HFFc6 (cell line): ENCODE data around the gene TPP2. TPM values are rescaled to one million over a fixed set of nuclear protein-coding genes. Genes with fewer than 3 reads are reported as not detected.

Experiments used
- DNase-seq: peaks from one replicate; pipeline ENCODE4 v3.0.0-alpha.2; 2018
- H3K27ac Mint-ChIP-seq: 2 replicates; pipeline ENCODE4 v1.8.0; 2020; ENCODE audit warnings: mild to moderate bottlenecking, mixed read lengths
- H3K27me3 Mint-ChIP-seq: 2 replicates; pipeline ENCODE4 v1.8.0; 2021; ENCODE audit warnings: mild to moderate bottlenecking, moderate library complexity, mixed read lengths; ENCODE audit not compliant: insufficient read depth
- H3K36me3 Mint-ChIP-seq: 2 replicates; pipeline ENCODE4 v1.8.0; 2021; ENCODE audit warnings: low read depth, mixed read lengths
- H3K4me1 Mint-ChIP-seq: 2 replicates; pipeline ENCODE4 v1.8.0; 2020; ENCODE audit warnings: low read depth, mixed read lengths
- H3K4me3 Mint-ChIP-seq: 2 replicates; pipeline ENCODE4 v1.8.0; 2020; ENCODE audit warnings: mild to moderate bottlenecking, moderate library complexity, mixed read lengths
- H3K9me3 Mint-ChIP-seq: 2 replicates; pipeline ENCODE4 v1.8.0; 2020; ENCODE audit warnings: mild to moderate bottlenecking, mixed read lengths
- CTCF ChIP-seq: fragments of 200-600 bp; sonication (generic); IDR thresholded peaks from 2 replicates; pipeline ENCODE4 v1.5.0; 2021; ENCODE audit warnings: antibody characterized with exemption, mild to moderate bottlenecking
- total RNA-seq, 6 experiments: library from RNA; stranded (reverse); fragmentation: NEBNext Ultra II Directional; extraction: Animal tissue kit (Norgen Biotek cat#: 25700); gene quantifications; 2 replicates in 1 of 6; 3 replicates in 5 of 6; pipeline ENCODE4 v1.2.3, GENCODE V29; 2021

Gene TPP2
- total RNA-seq, 6 experiments from 2014 or later = 41.9 to 52.5 (median 44.6) TPM

GRCh38 chr13:102558029-102558428 is 38.8 kb upstream of the TPP2 start:
- Mint-ChIP-seq H3K4me3 (no peak overlapping the region), H3K27ac (no peak overlapping the region), H3K36me3 (no peaks in the 10 kb centered on the region), H3K4me1 (no peaks in the 10 kb centered on the region), H3K9me3 (no peaks in the 10 kb centered on the region), H3K27me3 (peaks cover 2% of the 10 kb centered on the region)
- DNase-seq = no peak
- TF ChIP-seq CTCF = no peak

GRCh38 chr13:102561933-102562332 is 34.9 kb upstream of the TPP2 start:
- DNase-seq = no peak
- Mint-ChIP-seq H3K36me3 (no peaks in the 10 kb centered on the region), H3K4me3 (no peak overlapping the region), H3K4me1 (no peaks in the 10 kb centered on the region), H3K27me3 (peaks cover 3% of the 10 kb centered on the region), H3K27ac (no peak overlapping the region), H3K9me3 (no peaks in the 10 kb centered on the region)
- TF ChIP-seq CTCF = no peak

DNA sequence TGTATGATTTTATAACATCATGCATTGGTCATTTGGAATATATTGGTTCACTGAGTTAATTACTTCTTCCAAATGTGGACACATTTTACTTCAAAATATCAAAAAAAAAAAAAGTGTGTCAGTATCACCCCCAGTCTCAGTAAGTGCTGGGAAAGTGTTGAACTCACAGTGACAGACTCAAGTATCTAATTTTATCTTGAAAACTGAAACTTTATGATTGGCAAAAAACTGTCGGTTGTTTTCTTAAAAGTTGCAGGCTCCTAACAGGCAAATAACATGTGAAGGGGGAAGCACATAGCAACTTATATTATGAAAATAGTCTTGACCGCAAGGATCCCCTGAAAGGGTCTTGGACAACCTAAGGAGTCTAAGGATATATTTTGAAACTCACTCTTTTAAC is 33.5 kb upstream of the TPP2 start:
- no peak overlapping the region for H3K27ac Mint-ChIP-seq
- H3K9me3 Mint-ChIP-seq = no peaks in the 10 kb centered on the region
- no peaks in the 10 kb centered on the region for H3K36me3 Mint-ChIP-seq
- no peak for DNase-seq
- peaks cover 5% of the 10 kb centered on the region for H3K27me3 Mint-ChIP-seq
- no peak overlapping the region for H3K4me3 Mint-ChIP-seq
- H3K4me1 Mint-ChIP-seq = no peaks in the 10 kb centered on the region
- no peak for TF ChIP-seq CTCF

- no peak for TF ChIP-seq CTCF
- DNase-seq = no peak
- Mint-ChIP-seq H3K27me3 (peaks cover 5% of the 10 kb centered on the region), H3K9me3 (no peaks in the 10 kb centered on the region), H3K4me3 (no peak overlapping the region), H3K36me3 (no peaks in the 10 kb centered on the region), H3K4me1 (peaks cover 2% of the 10 kb centered on the region; the same call in 1 of the 2 replicates), H3K27ac (no peak overlapping the region)
These were observed 32.2 kb upstream of the TPP2 start for GRCh38 chr13:102564564-102564963.

DNA sequence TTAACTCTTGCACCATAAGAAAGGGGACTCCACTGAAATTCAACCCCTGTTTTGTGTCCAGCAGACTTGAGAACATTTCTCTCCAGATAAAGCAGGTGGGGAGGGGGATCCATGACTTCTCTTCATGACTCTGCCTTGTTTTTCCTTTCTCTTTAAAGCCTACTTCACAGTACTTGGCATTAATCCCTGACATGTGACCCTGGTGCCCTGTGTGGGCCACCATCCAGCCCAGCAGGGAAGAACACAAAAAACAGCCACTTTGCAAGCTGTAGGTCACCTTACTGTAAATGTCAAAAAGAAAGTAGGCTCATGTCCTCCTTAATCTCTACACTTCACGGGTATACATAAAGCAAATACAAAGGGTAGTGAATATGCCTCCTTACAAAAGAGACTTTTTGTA is 30.3 kb upstream of the TPP2 start:
- no peak overlapping the region for H3K27ac Mint-ChIP-seq
- no peak overlapping the region for H3K4me3 Mint-ChIP-seq
- peaks cover 11% of the 10 kb centered on the region; the same call in 1 of the 2 replicates for H3K4me1 Mint-ChIP-seq
- no peaks in the 10 kb centered on the region for H3K36me3 Mint-ChIP-seq
- H3K27me3 Mint-ChIP-seq = peaks cover 8% of the 10 kb centered on the region; the same call in 1 of the 2 replicates
- H3K9me3 Mint-ChIP-seq = no peaks in the 10 kb centered on the region
- DNase-seq = no peak
- TF ChIP-seq CTCF = no peak

DNA sequence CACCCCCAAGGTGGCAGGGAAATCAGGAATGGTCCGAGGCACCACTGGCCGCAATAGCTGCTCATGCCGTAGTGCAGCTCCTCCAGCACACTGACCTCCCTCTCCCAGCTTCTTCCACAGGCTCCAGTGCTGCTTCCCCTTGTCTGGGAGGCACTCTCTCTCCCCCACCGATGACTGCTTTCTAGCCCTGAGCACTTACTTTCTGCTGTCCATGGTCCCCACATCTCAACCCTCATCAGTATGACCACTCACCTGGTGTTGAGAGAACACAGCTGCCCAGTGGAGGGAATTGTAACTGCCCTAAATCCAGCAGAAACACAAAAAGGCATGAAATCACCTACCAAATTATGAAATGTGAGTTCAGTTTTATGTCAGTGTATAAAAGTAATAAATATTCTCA is 28.9 kb upstream of the TPP2 start:
- TF ChIP-seq CTCF = no peak
- Mint-ChIP-seq H3K9me3 (no peaks in the 10 kb centered on the region), H3K4me1 (peaks cover 11% of the 10 kb centered on the region; the same call in 1 of the 2 replicates), H3K36me3 (no peaks in the 10 kb centered on the region), H3K27ac (no peak overlapping the region), H3K27me3 (peaks cover 17% of the 10 kb centered on the region), H3K4me3 (no peak overlapping the region)
- no peak for DNase-seq
